A673 (cell line): ENCODE measurements around the gene TRAPPC6A. TPM values are rescaled to one million over a fixed set of nuclear protein-coding genes. Genes with fewer than 3 reads are reported as not detected.

Experiments
- BruUV-seq: library from RNA; stranded (reverse); fragments of 400-500 nt; replicated peaks from 2 replicates; lab custom pipeline; 2021; lab: Mats Ljungman, UMichigan
- CTCF ChIA-PET: fragments of 300-600 bp; sonication (Branson Sonifier 250); formaldehyde crosslinking; loops from one replicate; lab custom pipeline; 2022; ENCODE audit warnings: antibody characterized with exemption; lab: Charles Lee
- POLR2A ChIA-PET: fragments of 300-600 bp; sonication (Branson Sonifier 250); formaldehyde crosslinking; loops from one replicate; lab custom pipeline; 2022; ENCODE audit warnings: antibody characterized with exemption; ENCODE audit not compliant: low non-redundant PET; lab: Charles Lee
- DNase-seq: peaks from one replicate; pipeline ENCODE4 v3.0.0-alpha.2; 2015; ENCODE audit warnings: low spot score
- H3K27ac ChIP-seq: fragments of 200-600 bp; sonication (generic); 2 replicates; pipeline ENCODE4 v1.5.1; 2016; ENCODE audit warnings: mixed run types, low read depth, mild to moderate bottlenecking, mixed read lengths, antibody characterized with exemption, low read length; ENCODE audit not compliant: poor library complexity, severe bottlenecking
- H3K27me3 ChIP-seq: fragments of 200-600 bp; sonication (generic); replicated peaks from 2 replicates; pipeline ENCODE4 v1.6.1; 2017; ENCODE audit warnings: mixed run types, low read depth, mild to moderate bottlenecking, mixed read lengths, antibody characterized with exemption, low read length; ENCODE audit not compliant: insufficient read depth, poor library complexity
- H3K36me3 ChIP-seq: fragments of 200-600 bp; sonication (generic); 2 replicates; pipeline ENCODE4 v1.6.1; 2016; ENCODE audit warnings: mixed run types, mild to moderate bottlenecking, mixed read lengths, antibody characterized with exemption, low read length; ENCODE audit not compliant: insufficient read depth, poor library complexity, severe bottlenecking
- H3K4me1 ChIP-seq: fragments of 200-600 bp; sonication (generic); 2 replicates; pipeline ENCODE4 v1.6.1; 2017; ENCODE audit warnings: mixed run types, mild to moderate bottlenecking, mixed read lengths, antibody characterized with exemption, low read length; ENCODE audit not compliant: insufficient read depth, poor library complexity, severe bottlenecking
- H3K4me3 ChIP-seq: fragments of 200-600 bp; sonication (generic); 2 replicates; pipeline ENCODE4 v1.5.1; 2016; ENCODE audit warnings: low read depth, mixed run types, mild to moderate bottlenecking, mixed read lengths, low read length; ENCODE audit not compliant: poor library complexity, severe bottlenecking
- H3K9me3 ChIP-seq: fragments of 200-600 bp; sonication (generic); 2 replicates; pipeline ENCODE4 v1.6.1; 2016; ENCODE audit warnings: mixed run types, low read depth, mild to moderate bottlenecking, mixed read lengths, antibody characterized with exemption, low read length; ENCODE audit not compliant: poor library complexity, severe bottlenecking
- CTCF ChIP-seq: fragments of 300-800, 200-600 bp; sonication (generic); conservative IDR thresholded peaks from 2 replicates; pipeline ENCODE4 v1.5.1; 2017; ENCODE audit warnings: low read depth, mild to moderate bottlenecking, antibody characterized with exemption, low read length, moderate library complexity, mixed read lengths
- EZH2 ChIP-seq: fragments of 200-600 bp; sonication (generic); IDR thresholded peaks from 2 replicates; pipeline ENCODE4 v1.6.1; 2017; ENCODE audit warnings: borderline replicate concordance, low read depth, mild to moderate bottlenecking, mixed read lengths, antibody characterized with exemption, low read length; ENCODE audit not compliant: poor library complexity, severe bottlenecking
- intact Hi-C: fragments of 100-400 bp; cut with micrococcal nuclease; formaldehyde crosslinking; loops from one replicate; pipeline ENCODE4 v1.10.0; 2022; ENCODE audit not compliant: unreplicated experiment
- total RNA-seq: library from RNA; stranded (reverse); gene quantifications from 2 replicates; pipeline ENCODE4 v1.2.3, GENCODE V29; 2021

The TRAPPC6A gene
- total RNA-seq, 1 experiment from 2014 or later, result 5.8 TPM

- H3K4me3 ChIP-seq, result no peak overlapping the region
- CTCF ChIA-PET, result no interaction called here
- POLR2A ChIA-PET, result no interaction called here
Measured at GRCh38 chr19:45159971-45160324, 18.1 kb downstream of the TRAPPC6A start.

GRCh38 chr19:45159210-45159970 lies 18.6 kb downstream of the TRAPPC6A start:
- ChIA-PET POLR2A (no interaction called here), CTCF (no interaction called here)
- DNase-seq, result no peak
- Histone ChIP-seq H3K4me1 (no peaks in the 10 kb centered on the region), H3K4me3 (no peak overlapping the region), H3K9me3 (no peaks in the 10 kb centered on the region), H3K36me3 (no peaks in the 10 kb centered on the region), H3K27ac (no peak overlapping the region), H3K27me3 (no peaks in the 10 kb centered on the region)
- TF ChIP-seq EZH2 (no peak), CTCF (no peak)
- intact Hi-C loops, result no loop called here
- BruUV-seq, result no TSS peak

More at GRCh38 chr19:45159971-45160324, 18.1 kb downstream of the TRAPPC6A start:
- TF ChIP-seq EZH2 (no peak), CTCF (no peak)
- no peak for DNase-seq
- no peaks in the 10 kb centered on the region for H3K9me3 ChIP-seq
- no peaks in the 10 kb centered on the region for H3K27me3 ChIP-seq
- BruUV-seq, result no TSS peak
- H3K27ac ChIP-seq, result no peak overlapping the region
- no peaks in the 10 kb centered on the region for H3K4me1 ChIP-seq
- no peaks in the 10 kb centered on the region for H3K36me3 ChIP-seq
- intact Hi-C loops, result no loop called here

- no TSS peak for BruUV-seq
- POLR2A ChIA-PET, result no interaction called here
Measured at GRCh38 chr19:45158503-45159209, 19.4 kb downstream of the TRAPPC6A start.

More at GRCh38 chr19:45158503-45159209, 19.4 kb downstream of the TRAPPC6A start:
- H3K27ac ChIP-seq, result no peak overlapping the region
- CTCF ChIA-PET, result no interaction called here
- H3K27me3 ChIP-seq, result no peaks in the 10 kb centered on the region
- peaks cover 3% of the 10 kb centered on the region for H3K4me1 ChIP-seq
- H3K4me3 ChIP-seq, result no peak overlapping the region
- no peaks in the 10 kb centered on the region for H3K9me3 ChIP-seq
- H3K36me3 ChIP-seq, result no peaks in the 10 kb centered on the region
- intact Hi-C loops, result no loop called here
- TF ChIP-seq CTCF, result no peak
- no peak for TF ChIP-seq EZH2
- no peak for DNase-seq
